Neural cell (in vitro differentiated cells): ENCODE results near the gene PHC1. TPM values are rescaled to one million over a fixed set of nuclear protein-coding genes. Genes with fewer than 3 reads are reported as not detected.

ENCODE experiments used
- H2AFZ ChIP-seq: fragments of 200-600, 300-800 bp; sonication (generic), shearing (Covaris generic); 2 replicates; pipeline ENCODE4 v1.6.0; 2014; ENCODE audit warnings: low read depth, mild to moderate bottlenecking, antibody characterized with exemption, low read length, moderate library complexity
- H3F3A ChIP-seq: fragments of 200-600 bp; shearing (Covaris generic); 2 replicates; pipeline ENCODE4 v1.6.1; 2016; ENCODE audit warnings: mild to moderate bottlenecking, moderate library complexity, mixed read lengths, antibody characterized with exemption, low read length; ENCODE audit not compliant: insufficient read depth, poor library complexity, severe bottlenecking
- H3K27ac ChIP-seq: fragments of 200-600, 300-800 bp; sonication (generic), shearing (Covaris generic); 2 replicates; pipeline ENCODE4 v1.5.1; 2014; ENCODE audit warnings: mild to moderate bottlenecking, low read length, moderate library complexity
- H3K27me3 ChIP-seq: fragments of 300-800, 200-600 bp; sonication (generic), shearing (Covaris generic); 2 replicates; pipeline ENCODE4 v1.6.0; 2014; ENCODE audit warnings: mild to moderate bottlenecking, low read depth, low read length, moderate library complexity; ENCODE audit not compliant: insufficient read depth
- H3K36me3 ChIP-seq: fragments of 300-800, 200-600 bp; sonication (generic), shearing (Covaris generic); 2 replicates; pipeline ENCODE4 v1.5.1; 2014; ENCODE audit warnings: mild to moderate bottlenecking, antibody characterized with exemption, low read length, moderate library complexity; ENCODE audit not compliant: insufficient read depth
- H3K4me2 ChIP-seq: fragments of 300-800, 200-600 bp; sonication (generic), shearing (Covaris generic); 2 replicates; pipeline ENCODE4 v1.6.0; 2014; ENCODE audit warnings: mild to moderate bottlenecking, low read length
- H3K4me3 ChIP-seq: fragments of 300-800, 200-600 bp; sonication (generic), shearing (Covaris generic); 2 replicates; pipeline ENCODE4 v1.5.1; 2014; ENCODE audit warnings: mild to moderate bottlenecking, low read length, moderate library complexity
- H3K79me2 ChIP-seq: fragments of 200-600 bp; shearing (Covaris generic); replicated peaks from 2 replicates; pipeline ENCODE4 v1.6.0; 2014; ENCODE audit warnings: mild to moderate bottlenecking, low read length, moderate library complexity; ENCODE audit not compliant: insufficient read depth
- H3K9ac ChIP-seq: fragments of 300-800, 200-600 bp; sonication (generic), shearing (Covaris generic); 2 replicates; pipeline ENCODE4 v1.6.1; 2016; ENCODE audit warnings: mild to moderate bottlenecking, low read length, mixed read lengths
- H3K9me2 ChIP-seq: fragments of 200-600 bp; shearing (Covaris generic); 2 replicates; pipeline ENCODE4 v1.6.1; 2016; ENCODE audit warnings: mild to moderate bottlenecking, low read length, mixed read lengths; ENCODE audit not compliant: insufficient read depth
- H3K9me3 ChIP-seq: fragments of 200-600, 300-800 bp; sonication (generic), shearing (Covaris generic); 2 replicates; pipeline ENCODE4 v1.6.1; 2016; ENCODE audit warnings: mild to moderate bottlenecking, mixed run types, low read length, moderate library complexity, mixed read lengths
- H4K20me1 ChIP-seq: fragments of 200-600 bp; shearing (Covaris generic); 2 replicates; pipeline ENCODE4 v1.6.1; 2016; ENCODE audit warnings: mild to moderate bottlenecking, mixed run types; ENCODE audit not compliant: insufficient read depth
- CTCF ChIP-seq: fragments of 450-650 bp; IDR thresholded peaks from 2 replicates; pipeline ENCODE4 v1.5.1; 2014; ENCODE audit warnings: antibody characterized with exemption, mild to moderate bottlenecking, moderate library complexity; ENCODE audit not compliant: poor library complexity, severe bottlenecking
- EP300 ChIP-seq: fragments of 450-650 bp; conservative IDR thresholded peaks from 2 replicates; pipeline ENCODE4 v1.6.1; 2014; ENCODE audit warnings: antibody characterized with exemption, mild to moderate bottlenecking, moderate library complexity; ENCODE audit not compliant: poor library complexity, severe bottlenecking
- EZH2 ChIP-seq: fragments of 200-600, 300-800 bp; shearing (Covaris generic), sonication (generic); IDR thresholded peaks from 2 replicates; pipeline ENCODE4 v1.6.1; 2014; ENCODE audit warnings: antibody characterized with exemption, low read length, borderline replicate concordance, mild to moderate bottlenecking; ENCODE audit not compliant: insufficient read depth, poor library complexity, severe bottlenecking
- MXI1 ChIP-seq: fragments of 450-650 bp; conservative IDR thresholded peaks from 2 replicates; pipeline ENCODE4 v1.6.1; 2014; ENCODE audit warnings: antibody characterized with exemption, mild to moderate bottlenecking; ENCODE audit not compliant: poor library complexity, severe bottlenecking
- POLR2AphosphoS5 ChIP-seq: IDR thresholded peaks from 2 replicates; pipeline ENCODE4 v1.6.1; 2012
- RAD21 ChIP-seq: fragments of 450-650 bp; conservative IDR thresholded peaks from 2 replicates; pipeline ENCODE4 v1.6.1; 2014; ENCODE audit warnings: antibody characterized with exemption, mild to moderate bottlenecking, moderate library complexity
- REST ChIP-seq: IDR thresholded peaks from 2 replicates; pipeline ENCODE4 v1.6.1; 2012; ENCODE audit warnings: borderline replicate concordance
- SMC3 ChIP-seq: fragments of 450-650 bp; conservative IDR thresholded peaks from 2 replicates; pipeline ENCODE4 v1.6.1; 2014; ENCODE audit warnings: antibody characterized with exemption, mild to moderate bottlenecking, moderate library complexity; ENCODE audit not compliant: poor library complexity
- TAF1 ChIP-seq: IDR thresholded peaks from 2 replicates; pipeline ENCODE4 v1.6.1; 2012; ENCODE audit warnings: low read depth
- polyA plus RNA-seq: library from polyadenylated mRNA; depleted of rRNA; stranded (reverse); fragments of >200 nt; gene quantifications from 2 replicates; pipeline ENCODE4 v1.2.3, GENCODE V29; 2014

Gene PHC1
- polyA plus RNA-seq, 1 donor from 2014 or later = 104 TPM

DNA sequence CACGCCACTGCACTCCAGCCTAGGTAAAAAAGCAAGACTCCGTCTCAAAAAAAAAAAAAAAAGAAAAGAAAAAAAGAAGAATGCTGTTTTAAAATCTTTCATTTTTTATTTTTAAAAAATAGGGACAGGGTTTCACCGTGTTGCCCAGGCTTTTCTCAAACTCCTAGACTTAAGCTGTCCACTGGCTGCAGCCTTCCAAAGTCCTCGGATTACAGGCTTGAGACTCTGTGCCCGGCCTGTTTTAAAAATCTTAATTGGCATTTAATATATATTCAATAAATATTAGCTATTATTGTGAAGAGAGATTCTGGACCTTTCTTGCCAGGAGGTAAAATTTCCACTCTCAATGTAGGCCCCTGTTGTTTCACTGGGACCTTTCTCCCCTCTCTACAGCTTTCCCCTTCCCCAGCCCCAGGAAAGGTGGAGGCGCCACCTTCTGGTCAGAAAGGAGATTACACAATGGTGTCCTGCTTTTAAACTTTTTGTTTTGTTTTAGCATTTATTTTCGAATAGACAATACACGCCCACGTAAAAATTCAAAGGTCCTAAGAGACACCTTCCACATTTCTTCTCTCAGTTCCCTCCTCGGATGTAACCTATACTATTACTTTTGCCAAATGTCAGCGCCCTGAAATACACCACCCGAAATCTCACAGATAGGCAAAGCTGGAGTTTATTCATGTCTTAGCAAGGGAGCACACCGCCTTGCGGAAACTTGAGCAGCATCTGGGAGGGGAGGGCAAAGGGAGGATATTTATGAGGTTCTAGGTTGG lies 23.8 kb upstream of the PHC1 start:
- Histone ChIP-seq H3K36me3 (no peaks in the 10 kb centered on the region), H3F3A (no peaks in the 10 kb centered on the region), H3K4me2 (no peak overlapping the region), H3K79me2 (no peaks in the 10 kb centered on the region), H3K27ac (no peak overlapping the region), H2AFZ (no peak overlapping the region), H3K9me2 (no peaks in the 10 kb centered on the region), H3K9ac (no peak overlapping the region), H3K27me3 (no peaks in the 10 kb centered on the region), H3K4me3 (no peak overlapping the region), H3K9me3 (no peaks in the 10 kb centered on the region), H4K20me1 (no peaks in the 10 kb centered on the region)
- TF ChIP-seq TAF1 = no peak
- no peak for TF ChIP-seq EZH2
- no peak for TF ChIP-seq POLR2AphosphoS5
- peak; percentile 77 for TF ChIP-seq CTCF
- no peak for TF ChIP-seq REST
- TF ChIP-seq SMC3 = peak; percentile 85
- TF ChIP-seq RAD21 = peak; percentile 76
- no peak for TF ChIP-seq MXI1
- no peak for TF ChIP-seq EP300

- TF ChIP-seq RAD21 (no peak), MXI1 (no peak), TAF1 (no peak), EP300 (no peak), EZH2 (no peak), POLR2AphosphoS5 (no peak)
These were observed 22.3 kb upstream of the PHC1 start for GRCh38 chr12:8891976-8892375.

More at GRCh38 chr12:8891976-8892375, 22.3 kb upstream of the PHC1 start:
- Histone ChIP-seq H4K20me1 (no peaks in the 10 kb centered on the region), H3K9me3 (no peaks in the 10 kb centered on the region), H3K4me2 (no peak overlapping the region), H3K4me3 (no peak overlapping the region), H3K36me3 (no peaks in the 10 kb centered on the region), H3K27ac (no peak overlapping the region), H3K9me2 (no peaks in the 10 kb centered on the region), H3K27me3 (no peaks in the 10 kb centered on the region), H2AFZ (no peak overlapping the region), H3K79me2 (no peaks in the 10 kb centered on the region), H3F3A (no peaks in the 10 kb centered on the region), H3K9ac (no peak overlapping the region)
